GM23338 (cell line): ENCODE results near the gene NEIL1. TPM values are rescaled to one million over a fixed set of nuclear protein-coding genes. Genes with fewer than 3 reads are reported as not detected.

Experiments
- ATAC-seq: fragments of 200-7000 bp; cut with Tn5 transposase; 3 replicates; pipeline ENCODE4 v1.9.1; 2020
- DNase-seq: peaks from one replicate; pipeline ENCODE4 v3.0.0-alpha.2; 2015; ENCODE audit warnings: low spot score
- H2AFZ ChIP-seq: fragments of 200-600 bp; sonication (generic); 2 replicates; pipeline ENCODE4 v1.8.0; 2016; ENCODE audit warnings: antibody characterized with exemption, mild to moderate bottlenecking, moderate library complexity
- H3F3A ChIP-seq: fragments of 200-600 bp; sonication (generic); replicated peaks from 2 replicates; pipeline ENCODE4 v1.8.0; 2017; ENCODE audit warnings: antibody characterized with exemption, mixed run types, low read depth
- H3K27ac ChIP-seq: fragments of 200-600 bp; sonication (generic); 2 replicates; pipeline ENCODE4 v1.6.1; 2016; ENCODE audit warnings: low read depth
- H3K27me3 ChIP-seq: fragments of 200-600 bp; sonication (generic); 2 replicates; pipeline ENCODE4 v1.8.0; 2016; ENCODE audit warnings: mild to moderate bottlenecking, mixed run types, moderate library complexity; ENCODE audit not compliant: insufficient read depth
- H3K36me3 ChIP-seq: fragments of 200-600 bp; sonication (generic); 2 replicates; pipeline ENCODE4 v1.8.0; 2016; ENCODE audit warnings: mild to moderate bottlenecking; ENCODE audit not compliant: insufficient read depth
- H3K4me1 ChIP-seq: fragments of 200-600 bp; sonication (generic); 2 replicates; pipeline ENCODE4 v1.8.0; 2016; ENCODE audit warnings: mild to moderate bottlenecking, moderate library complexity; ENCODE audit not compliant: insufficient read depth
- H3K4me2 ChIP-seq: fragments of 200-600 bp; sonication (generic); 2 replicates; pipeline ENCODE4 v1.7.1; 2017; ENCODE audit warnings: mixed run types
- H3K4me3 ChIP-seq: fragments of 200-600 bp; sonication (generic); 2 replicates; pipeline ENCODE4 v1.6.1; 2016; ENCODE audit warnings: mixed run types
- H3K79me2 ChIP-seq: fragments of 200-600 bp; sonication (generic); replicated peaks from 2 replicates; pipeline ENCODE4 v1.8.0; 2017; ENCODE audit warnings: mild to moderate bottlenecking; ENCODE audit not compliant: insufficient read depth
- H3K9me2 ChIP-seq: fragments of 200-600 bp; sonication (generic); 2 replicates; pipeline ENCODE4 v1.8.0; 2017; ENCODE audit not compliant: insufficient read depth
- H4K20me1 ChIP-seq: fragments of 200-600 bp; sonication (generic); replicated peaks from 2 replicates; pipeline ENCODE4 v1.8.0; 2017; ENCODE audit warnings: mild to moderate bottlenecking; ENCODE audit not compliant: insufficient read depth
- H3K27ac Mint-ChIP-seq: 2 replicates; pipeline ENCODE4 v1.8.0; 2020; ENCODE audit warnings: inconsistent platforms, mild to moderate bottlenecking, moderate library complexity, mixed read lengths
- H3K27me3 Mint-ChIP-seq: 3 replicates; pipeline ENCODE4 v1.8.0; 2022; ENCODE audit warnings: low read depth, mild to moderate bottlenecking, moderate library complexity, mixed read lengths, inconsistent platforms; ENCODE audit not compliant: insufficient read depth, poor library complexity
- H3K36me3 Mint-ChIP-seq: 3 replicates; pipeline ENCODE4 v1.8.0; 2021; ENCODE audit warnings: low read depth, mild to moderate bottlenecking, inconsistent platforms, moderate library complexity, mixed read lengths
- H3K4me1 Mint-ChIP-seq: 3 replicates; pipeline ENCODE4 v1.8.0; 2020; ENCODE audit warnings: mild to moderate bottlenecking, inconsistent platforms, mixed read lengths
- H3K4me3 Mint-ChIP-seq: 3 replicates; pipeline ENCODE4 v1.8.0; 2021; ENCODE audit warnings: moderate library complexity, mild to moderate bottlenecking, inconsistent platforms, mixed read lengths
- H3K9me3 Mint-ChIP-seq: 3 replicates; pipeline ENCODE4 v1.8.0; 2020; ENCODE audit warnings: moderate library complexity, mild to moderate bottlenecking, inconsistent platforms, mixed read lengths
- CREB1 ChIP-seq: fragments of 250-450 bp; sonication (Bioruptor Pico); IDR thresholded peaks from 2 replicates; pipeline ENCODE4 v1.5.0; 2020; ENCODE audit warnings: low read depth, mild to moderate bottlenecking, moderate library complexity
- CTCF ChIP-seq, 2 experiments: fragments of 200-600 bp in 1 of 2; sonication (generic) in 1 of 2; conservative IDR thresholded peaks; 2 replicates each; pipeline versions ENCODE4 v1.5.1 to v1.6.1; 2016 to 2017; ENCODE audit warnings: antibody characterized with exemption in 2 of 2, low read depth in 2 of 2, mild to moderate bottlenecking in 2 of 2, moderate library complexity in 1 of 2
- ETS1 ChIP-seq: IDR thresholded peaks from 2 replicates; pipeline ENCODE4 v1.6.1; 2016; ENCODE audit warnings: antibody characterized with exemption
- EZH2 ChIP-seq: fragments of 200-600 bp; sonication (generic); IDR thresholded peaks from one replicate; pipeline ENCODE4 v1.8.0; 2017; ENCODE audit warnings: antibody characterized with exemption, mild to moderate bottlenecking, low read depth; ENCODE audit not compliant: unreplicated experiment
- EZH2phosphoT487 ChIP-seq: fragments of 200-600 bp; sonication (generic); IDR thresholded peaks from one replicate; pipeline ENCODE4 v1.8.1; 2018; ENCODE audit warnings: antibody characterized with exemption; ENCODE audit not compliant: unreplicated experiment
- JUNB ChIP-seq: IDR thresholded peaks from one replicate; pipeline ENCODE4 v1.6.1; 2016; ENCODE audit warnings: antibody characterized with exemption; ENCODE audit not compliant: unreplicated experiment
- NANOG ChIP-seq: IDR thresholded peaks from 2 replicates; pipeline ENCODE4 v1.6.1; 2016; ENCODE audit warnings: antibody characterized with exemption, borderline replicate concordance
- POLR2AphosphoS5 ChIP-seq: IDR thresholded peaks from 2 replicates; pipeline ENCODE4 v1.6.1; 2016; ENCODE audit warnings: antibody characterized with exemption, low read depth
- REST ChIP-seq: IDR thresholded peaks from one replicate; pipeline ENCODE4 v1.6.1; 2018; ENCODE audit warnings: antibody characterized with exemption; ENCODE audit not compliant: unreplicated experiment
- STAT1 ChIP-seq: IDR thresholded peaks from one replicate; pipeline ENCODE4 v1.6.1; 2016; ENCODE audit warnings: antibody characterized with exemption; ENCODE audit not compliant: unreplicated experiment
- ZNF114 ChIP-seq: fragments of 250-450 bp; sonication (Bioruptor Pico); IDR thresholded peaks from 2 replicates; pipeline ENCODE4 v1.5.0; 2020; ENCODE audit warnings: mild to moderate bottlenecking, moderate library complexity
- ZNF331 ChIP-seq: fragments of 250-450 bp; sonication (Bioruptor Pico); IDR thresholded peaks from 2 replicates; pipeline ENCODE4 v1.5.0; 2020; ENCODE audit warnings: low read depth, mild to moderate bottlenecking, moderate library complexity
- ZNF462 ChIP-seq: fragments of 250-450 bp; sonication (Bioruptor Pico); IDR thresholded peaks from 2 replicates; pipeline ENCODE4 v1.5.0; 2020; ENCODE audit warnings: mild to moderate bottlenecking, moderate library complexity
- polyA plus RNA-seq: library from polyadenylated mRNA; unstranded; fragments of >200 nt; fragmentation: Nextera tagmentation; extraction: Ambion mirVana; gene quantifications from 2 replicates; pipeline ENCODE4 v1.2.1, GENCODE V29; 2016
- total RNA-seq: library from RNA; depleted of rRNA; stranded (reverse); fragments of >200 nt; shearing (Covaris generic); gene quantifications from 2 replicates; pipeline ENCODE4 v1.2.3, GENCODE V29; 2014

Gene NEIL1
- total and polyA plus RNA-seq, 2 experiments from 2014 or later, result 6.2 to 17.0 TPM

GRCh38 chr15:75403892-75404291 lies 57.1 kb downstream of the NEIL1 start:
- H3K36me3 Mint-ChIP-seq, result peaks cover 91% of the 10 kb centered on the region

More at GRCh38 chr15:75403892-75404291, 57.1 kb downstream of the NEIL1 start:
- Histone ChIP-seq H3K4me3 (no peak overlapping the region), H2AFZ (no peak overlapping the region), H4K20me1 (peaks cover 10% of the 10 kb centered on the region), H3K4me1 (no peaks in the 10 kb centered on the region), H3K27ac (no peak overlapping the region), H3K79me2 (0 out of 2 replicates have a peak, but pooled peaks cover 14% of the 10 kb centered on the region), H3K9me2 (no peaks in the 10 kb centered on the region), H3K27me3 (no peaks in the 10 kb centered on the region), H3K36me3 (peaks cover 60% of the 10 kb centered on the region), H3F3A (0 out of 2 replicates have a peak, but pooled peaks cover 4% of the 10 kb centered on the region), H3K4me2 (no peak overlapping the region)
- DNase-seq, result no peak
- H3K27me3 Mint-ChIP-seq, result peaks cover 3% of the 10 kb centered on the region
- no peaks in the 10 kb centered on the region for H3K4me1 Mint-ChIP-seq
- H3K27ac Mint-ChIP-seq, result no peak overlapping the region
- no peaks in the 10 kb centered on the region for H3K9me3 Mint-ChIP-seq
- TF ChIP-seq NANOG (no peak), JUNB (no peak), STAT1 (no peak), REST (no peak), ZNF462 (CRISPR knock-in tag) (no peak), ETS1 (no peak), EZH2 (no peak), ZNF331 (no peak), EZH2phosphoT487 (no peak), CREB1 (no peak), POLR2AphosphoS5 (no peak), ZNF114 (CRISPR knock-in tag) (no peak), CTCF (conservative IDR thresholded peaks at IDR 0.05; ENCODE audit: low read depth in 2 of 2) (no peak)
- no peak for ATAC-seq
- H3K4me3 Mint-ChIP-seq, result no peak overlapping the region
